Skeletal muscle tissue (tissue), 4 donors: Measurements from ENCODE around the gene MYF5. TPM values are rescaled to one million over a fixed set of nuclear protein-coding genes. Genes with fewer than 3 reads are reported as not detected.

Source experiments
- H3K27ac ChIP-seq: one replicate; pipeline ENCODE4 v1.7.0; 2013; ENCODE audit warnings: mild to moderate bottlenecking, low read depth, low read length, inconsistent platforms
- H3K27me3 ChIP-seq, 3 donors: one replicate each; pipeline ENCODE4 v1.7.0; 2013; ENCODE audit warnings: low read length in 3 of 3; ENCODE audit not compliant: control insufficient read depth in 3 of 3, insufficient read depth in 3 of 3
- H3K36me3 ChIP-seq, 3 donors: one replicate each; pipeline ENCODE4 v1.7.0; 2013; ENCODE audit warnings: low read length in 3 of 3; ENCODE audit not compliant: control insufficient read depth in 3 of 3, insufficient read depth in 3 of 3
- H3K4me1 ChIP-seq, 3 donors: one replicate each; pipeline ENCODE4 v1.7.0; 2013; ENCODE audit warnings: low read length in 3 of 3, mild to moderate bottlenecking in 3 of 3; ENCODE audit not compliant: control insufficient read depth in 3 of 3, insufficient read depth in 3 of 3
- H3K4me3 ChIP-seq, 3 donors: one replicate each; pipeline ENCODE4 v1.7.0; 2013; ENCODE audit warnings: low read length in 3 of 3
- H3K9ac ChIP-seq, 3 donors: one replicate each; pipeline ENCODE4 v1.7.0; 2013; ENCODE audit warnings: low read length in 3 of 3, mild to moderate bottlenecking in 3 of 3, moderate library complexity in 2 of 3, low read depth in 1 of 3
- H3K9me3 ChIP-seq, 3 donors: one replicate each; pipeline ENCODE4 v1.7.0; 2013; ENCODE audit warnings: low read length in 3 of 3; ENCODE audit not compliant: control insufficient read depth in 3 of 3
- total RNA-seq: library from RNA; depleted of rRNA; stranded (reverse); fragments of >200 nt; gene quantifications from one replicate; pipeline ENCODE4 v1.2.3, GENCODE V29; 2014
- donor health status: Osteomylitis.

The MYF5 gene
- total RNA-seq, 1 donor from 2014 or later, result 28.2 TPM

GRCh38 chr12:80749456-80749855, 32.7 kb downstream of the MYF5 start:
- no peak overlapping the region for H3K4me3 ChIP-seq
- H3K4me1 ChIP-seq, result no peaks in the 10 kb centered on the region
- H3K9me3 ChIP-seq, result no peaks in the 10 kb centered on the region
- no peaks in the 10 kb centered on the region for H3K27me3 ChIP-seq
- H3K9ac ChIP-seq, result no peak overlapping the region
- no peaks in the 10 kb centered on the region for H3K36me3 ChIP-seq
- no peak overlapping the region for H3K27ac ChIP-seq

DNA sequence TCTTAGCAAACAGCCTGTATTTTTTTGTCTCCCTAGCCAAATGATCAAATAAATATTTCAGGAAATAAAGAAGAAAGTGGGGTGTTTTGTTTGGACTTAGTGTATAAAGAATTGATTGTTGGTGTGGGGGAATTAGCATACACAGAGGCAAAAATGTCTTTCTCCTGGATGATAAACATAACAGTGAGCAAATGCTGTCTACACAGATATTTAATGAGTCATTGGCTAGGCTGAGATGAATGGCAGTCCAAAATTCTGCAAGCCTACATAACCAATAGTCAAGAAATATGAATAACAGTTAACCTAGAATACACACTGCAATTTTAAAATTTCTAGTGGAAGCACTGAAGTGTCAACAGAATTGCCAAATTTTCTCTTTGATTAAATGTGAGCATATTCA, 35.8 kb downstream of the MYF5 start:
- no peaks in the 10 kb centered on the region for H3K4me1 ChIP-seq
- H3K27me3 ChIP-seq, result no peaks in the 10 kb centered on the region
- H3K27ac ChIP-seq, result no peak overlapping the region
- H3K9ac ChIP-seq, result no peak overlapping the region
- H3K4me3 ChIP-seq, result no peak overlapping the region
- no peaks in the 10 kb centered on the region for H3K36me3 ChIP-seq
- no peaks in the 10 kb centered on the region for H3K9me3 ChIP-seq

DNA sequence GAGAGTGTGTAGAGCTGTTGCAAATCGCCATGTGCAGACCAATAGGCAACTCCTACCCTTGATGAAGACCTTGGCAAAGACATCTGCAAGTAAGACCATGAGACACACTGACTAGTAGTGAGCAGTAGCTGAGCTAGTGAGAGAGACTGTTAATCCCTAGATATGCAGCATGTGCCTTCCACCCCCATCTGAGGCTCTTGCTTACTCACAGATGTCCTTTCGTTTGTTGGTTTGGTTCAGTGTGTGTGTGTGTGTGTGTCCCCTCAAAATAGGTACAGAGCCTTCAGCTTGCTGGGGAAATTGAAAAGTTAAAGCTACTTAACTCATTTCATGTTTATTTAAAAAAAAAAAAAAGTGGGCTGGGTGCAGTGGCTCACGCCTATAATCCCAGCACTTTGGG, 37.6 kb downstream of the MYF5 start:
- Histone ChIP-seq H3K4me1 (no peaks in the 10 kb centered on the region), H3K9ac (no peak overlapping the region), H3K4me3 (no peak overlapping the region), H3K9me3 (no peaks in the 10 kb centered on the region), H3K27me3 (no peaks in the 10 kb centered on the region), H3K27ac (no peak overlapping the region), H3K36me3 (no peaks in the 10 kb centered on the region)

DNA sequence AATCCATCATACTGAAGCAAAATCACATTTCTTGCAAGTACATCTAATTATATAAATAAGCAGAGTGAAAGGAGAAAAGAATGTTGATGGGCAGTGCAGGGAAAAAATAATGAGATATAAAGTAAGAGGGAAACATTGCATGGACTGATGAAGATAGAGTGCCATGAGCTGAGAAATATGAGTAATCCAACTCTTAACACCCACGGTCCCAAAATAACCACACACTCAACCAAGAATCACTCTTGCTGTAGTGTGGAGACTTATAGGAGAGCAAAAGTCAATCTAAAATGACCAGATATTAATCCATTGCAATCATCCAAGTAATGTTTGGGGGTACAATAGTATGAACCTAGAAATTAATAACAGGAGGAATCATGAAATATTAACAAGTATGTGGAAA, 40.2 kb downstream of the MYF5 start:
- no peaks in the 10 kb centered on the region for H3K4me1 ChIP-seq
- H3K4me3 ChIP-seq, result no peak overlapping the region
- H3K36me3 ChIP-seq, result no peaks in the 10 kb centered on the region
- no peak overlapping the region for H3K9ac ChIP-seq
- no peaks in the 10 kb centered on the region for H3K9me3 ChIP-seq
- no peak overlapping the region for H3K27ac ChIP-seq
- no peaks in the 10 kb centered on the region for H3K27me3 ChIP-seq

DNA sequence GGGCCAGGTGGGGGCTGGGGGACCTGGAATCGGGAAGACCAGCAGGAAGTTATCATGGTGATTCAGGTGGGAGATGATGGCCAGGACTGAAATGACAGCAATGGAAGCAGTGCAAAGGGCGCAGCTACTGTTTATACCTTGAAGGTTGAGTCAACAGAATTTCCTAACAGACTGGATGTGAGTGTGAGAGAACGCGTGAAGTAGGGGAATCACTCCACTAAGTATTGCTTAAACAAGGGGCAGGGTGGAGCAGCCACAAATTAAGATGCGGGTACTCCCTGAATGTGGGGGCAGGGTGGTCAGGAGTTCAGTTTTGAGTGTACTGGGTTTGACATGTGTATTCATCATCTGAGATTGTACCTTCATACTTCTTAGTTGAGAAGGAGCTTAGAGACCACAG, 45.1 kb downstream of the MYF5 start:
- Histone ChIP-seq H3K36me3 (no peaks in the 10 kb centered on the region), H3K4me1 (no peaks in the 10 kb centered on the region), H3K9me3 (no peaks in the 10 kb centered on the region)

GRCh38 chr12:80763874-80764273, 47.2 kb downstream of the MYF5 start:
- H3K27me3 ChIP-seq, result no peaks in the 10 kb centered on the region
- no peaks in the 10 kb centered on the region for H3K36me3 ChIP-seq
- H3K9ac ChIP-seq, result no peak overlapping the region
- H3K27ac ChIP-seq, result no peak overlapping the region
- no peaks in the 10 kb centered on the region for H3K9me3 ChIP-seq
- H3K4me3 ChIP-seq, result no peak overlapping the region
- no peaks in the 10 kb centered on the region for H3K4me1 ChIP-seq

More for the DNA sequence above, 45.1 kb downstream of the MYF5 start:
- H3K27ac ChIP-seq, result no peak overlapping the region
- H3K9ac ChIP-seq, result no peak overlapping the region
- H3K27me3 ChIP-seq, result no peaks in the 10 kb centered on the region
- H3K4me3 ChIP-seq, result no peak overlapping the region

DNA sequence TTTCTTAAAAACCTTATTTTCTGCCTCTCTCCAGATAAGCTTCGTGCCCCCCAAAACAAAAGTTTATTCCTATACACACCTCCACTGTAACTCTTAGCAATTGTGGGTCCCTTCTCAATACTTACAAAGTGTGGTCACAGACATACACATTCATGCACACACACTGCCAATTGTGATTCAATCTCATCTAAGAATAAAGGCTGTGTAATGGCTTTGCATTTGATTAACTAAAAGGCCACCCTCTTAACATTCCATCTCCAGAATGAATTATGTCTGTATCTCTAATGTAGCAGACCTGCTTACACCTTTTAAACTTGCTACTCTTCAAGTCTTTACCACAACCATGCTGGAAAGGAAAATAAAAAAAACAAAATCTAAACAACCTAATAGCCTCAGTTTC, 49.5 kb downstream of the MYF5 start:
- no peak overlapping the region for H3K9ac ChIP-seq
- H3K4me1 ChIP-seq, result no peaks in the 10 kb centered on the region
- no peak overlapping the region for H3K4me3 ChIP-seq
- H3K9me3 ChIP-seq, result no peaks in the 10 kb centered on the region
- H3K27me3 ChIP-seq, result no peaks in the 10 kb centered on the region
- H3K27ac ChIP-seq, result no peak overlapping the region
- H3K36me3 ChIP-seq, result no peaks in the 10 kb centered on the region

- Histone ChIP-seq H3K4me1 (no peaks in the 10 kb centered on the region), H3K9ac (no peak overlapping the region), H3K9me3 (no peaks in the 10 kb centered on the region)
Measured at GRCh38 chr12:80766897-80767296, 50.2 kb downstream of the MYF5 start.

More at GRCh38 chr12:80766897-80767296, 50.2 kb downstream of the MYF5 start:
- Histone ChIP-seq H3K27me3 (no peaks in the 10 kb centered on the region), H3K36me3 (no peaks in the 10 kb centered on the region), H3K4me3 (no peak overlapping the region), H3K27ac (no peak overlapping the region)

Other genes with a start within 250 kb of the MYF5 start
- 136 TPM for gene MYF6, start 9.3 kb upstream of the MYF5 start, total RNA-seq
- gene LIN7A, start 221.0 kb downstream of the MYF5 start, total RNA-seq, result 1.6 TPM